Stimulated activated CD4-positive, alpha-beta T cell treated with anti-CD3 and anti-CD28 coated beads, Interleukin-4, amount 100 ng/mL, for 24 hours (primary cell): ENCODE measurements around the gene OXNAD1.

ENCODE experiments used
- DNase-seq: peaks from one replicate; pipeline ENCODE4 v3.0.0-alpha.2; 2020

The OXNAD1 gene

DNA sequence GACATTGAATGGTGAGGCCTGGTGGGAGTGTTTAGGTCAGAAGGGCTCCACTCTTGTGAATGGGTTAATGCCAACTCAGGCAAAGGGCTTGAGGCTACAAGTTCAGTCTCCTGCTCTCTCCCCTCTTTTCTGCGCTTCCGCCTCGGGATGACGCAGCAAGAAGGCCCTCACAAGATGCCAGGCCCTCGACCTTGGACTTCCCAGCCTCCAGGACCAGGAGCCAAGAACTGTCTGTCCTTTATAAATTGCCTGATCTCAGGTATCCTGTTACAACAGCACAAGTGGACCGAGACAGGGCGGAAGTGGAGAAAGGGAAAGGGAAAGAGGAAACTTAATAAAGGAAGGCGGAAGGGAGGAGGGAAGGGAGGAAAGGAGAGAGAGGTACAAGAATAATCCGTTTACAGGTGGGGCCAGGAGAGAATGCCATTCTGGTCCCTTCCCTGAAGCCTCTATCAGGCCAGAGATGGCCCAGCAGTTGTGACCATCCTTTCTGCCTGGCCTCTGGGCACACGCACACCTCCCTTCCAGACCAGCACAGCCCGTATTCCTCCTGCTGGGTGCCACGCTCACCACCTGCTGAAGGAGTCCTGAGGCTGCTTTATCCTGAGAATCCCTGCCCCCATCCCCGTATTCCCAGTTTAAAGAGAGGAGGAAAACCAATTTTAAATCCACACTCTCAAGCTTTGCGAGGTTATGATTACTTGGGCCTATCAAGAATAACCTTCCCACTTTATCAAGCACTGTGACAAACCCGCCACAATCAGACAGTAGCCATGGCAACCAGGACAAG lies 64.2 kb downstream of the OXNAD1 start:
- DNase-seq: no peak

DNA sequence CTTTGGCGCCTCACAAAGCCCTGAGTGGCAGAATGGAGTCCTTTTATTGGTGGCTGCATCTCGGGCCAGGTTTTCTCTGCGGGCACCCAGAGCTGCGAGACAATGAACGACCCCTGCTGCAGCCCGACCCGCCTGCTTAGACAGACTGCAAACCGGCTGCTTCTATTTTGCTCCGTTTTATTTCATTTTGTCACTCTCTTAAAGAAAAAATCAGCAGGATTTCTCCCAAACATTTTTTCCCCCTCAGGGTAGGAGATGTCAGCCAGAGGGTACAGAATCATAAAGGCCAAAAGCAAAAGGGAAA lies 64.8 kb downstream of the OXNAD1 start:
- DNase-seq: no peak

DNA sequence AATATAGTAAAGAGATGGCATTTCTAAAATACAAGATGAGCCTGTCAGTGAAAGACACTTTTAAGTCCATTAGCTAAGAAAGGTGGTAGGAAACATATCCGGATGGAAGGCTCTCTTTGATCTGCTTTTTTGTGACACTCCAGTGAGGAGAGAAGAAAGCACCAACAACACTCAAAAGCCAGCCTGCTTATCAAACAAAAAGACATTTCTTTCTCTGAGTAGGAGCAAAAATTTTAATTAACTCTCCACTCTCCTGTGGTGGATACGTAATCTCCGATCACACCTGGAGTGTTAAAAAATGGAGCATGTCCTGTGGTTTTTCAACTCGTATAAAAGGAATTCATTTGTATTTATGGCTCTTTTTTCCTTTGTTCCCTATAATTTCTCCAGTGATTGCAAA lies 65.3 kb downstream of the OXNAD1 start:
- no peak for DNase-seq

DNA sequence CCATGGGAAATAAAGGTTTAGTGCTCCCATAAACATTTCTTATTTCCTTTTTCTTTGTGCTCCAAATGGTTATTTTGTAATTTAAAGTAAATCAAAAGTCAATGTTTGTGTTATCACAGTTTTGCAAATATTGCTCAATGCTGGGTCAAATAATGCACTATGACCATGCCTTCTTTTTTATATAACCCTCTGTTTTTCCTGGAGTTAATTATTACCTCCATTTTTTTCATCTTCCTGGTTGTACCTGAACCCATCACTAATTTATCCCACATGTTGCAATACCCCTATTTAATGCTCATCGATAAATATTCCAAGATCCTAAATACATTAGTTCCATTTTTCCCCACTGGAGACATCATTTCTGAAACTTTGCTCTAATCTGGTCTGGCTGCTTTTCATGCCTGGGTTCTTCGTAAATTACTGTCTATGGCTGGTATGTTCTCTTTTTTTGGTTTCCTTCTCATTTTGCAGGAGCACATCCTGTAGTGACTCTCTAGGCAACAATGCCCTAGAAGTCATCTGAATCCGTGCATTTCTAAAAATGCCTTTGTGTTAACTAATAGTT lies 66.4 kb downstream of the OXNAD1 start:
- DNase-seq: no peak

DNA sequence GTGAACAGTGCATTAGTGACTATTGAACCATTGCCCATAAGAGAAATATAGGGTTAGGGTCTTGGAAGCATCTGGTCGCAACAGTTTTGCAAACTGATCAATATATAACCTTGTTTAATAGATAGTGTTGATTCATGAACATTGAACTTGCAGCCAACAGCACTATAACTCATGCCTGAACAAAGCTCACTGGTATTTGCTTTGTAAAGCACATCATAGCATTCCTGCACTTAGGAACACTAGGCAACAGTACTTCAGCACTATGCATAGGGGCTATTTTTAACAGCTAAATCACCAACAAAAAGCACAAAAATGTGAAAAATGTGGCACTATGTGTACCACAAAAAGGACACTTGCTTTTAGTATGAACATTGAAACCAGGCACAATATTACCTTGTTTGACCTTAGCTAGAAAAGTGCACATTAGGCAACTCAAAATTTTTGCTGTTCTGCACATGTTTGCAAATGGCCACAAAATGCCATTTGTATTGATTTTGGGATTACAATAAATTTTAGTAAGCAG lies 68.0 kb downstream of the OXNAD1 start:
- no peak for DNase-seq

DNA sequence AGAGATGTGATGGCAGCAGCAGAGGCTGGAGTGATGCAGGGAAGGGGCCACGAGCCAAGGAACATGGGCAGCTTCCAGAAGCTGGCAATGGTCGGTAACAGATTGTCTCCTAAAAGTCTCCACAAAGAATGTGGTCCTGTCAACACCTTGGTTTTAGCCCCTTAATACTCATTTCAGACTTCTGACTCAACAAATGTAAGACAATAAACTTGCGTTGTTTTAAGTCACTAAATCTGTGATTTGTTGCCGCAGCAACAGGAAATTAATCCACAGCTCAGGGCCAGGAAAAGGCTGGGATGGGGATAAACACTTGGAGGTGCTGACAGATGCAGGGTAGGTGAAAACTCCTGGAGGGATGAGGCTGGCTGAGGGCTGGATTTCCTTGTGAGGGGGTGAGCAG lies 69.9 kb downstream of the OXNAD1 start:
- DNase-seq: no peak

DNA sequence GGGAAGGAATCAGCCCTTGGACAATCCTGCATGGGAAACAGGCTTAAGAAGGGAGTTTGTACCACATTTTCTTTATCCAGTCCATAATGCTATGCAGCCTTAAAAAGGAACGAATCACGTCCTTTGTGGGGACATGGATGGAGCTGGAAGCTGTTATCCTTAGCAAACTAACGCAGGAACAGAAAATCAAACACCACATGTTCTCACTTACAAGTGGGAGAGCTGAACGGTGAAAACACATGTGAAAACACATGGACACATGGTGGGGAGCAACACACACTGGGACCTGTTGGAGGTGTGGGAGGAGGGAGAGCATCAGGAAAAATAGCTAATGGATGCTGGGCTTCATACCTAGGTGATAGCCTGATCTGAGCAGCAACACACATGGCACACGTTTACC lies 70.3 kb downstream of the OXNAD1 start:
- DNase-seq: no peak

DNA sequence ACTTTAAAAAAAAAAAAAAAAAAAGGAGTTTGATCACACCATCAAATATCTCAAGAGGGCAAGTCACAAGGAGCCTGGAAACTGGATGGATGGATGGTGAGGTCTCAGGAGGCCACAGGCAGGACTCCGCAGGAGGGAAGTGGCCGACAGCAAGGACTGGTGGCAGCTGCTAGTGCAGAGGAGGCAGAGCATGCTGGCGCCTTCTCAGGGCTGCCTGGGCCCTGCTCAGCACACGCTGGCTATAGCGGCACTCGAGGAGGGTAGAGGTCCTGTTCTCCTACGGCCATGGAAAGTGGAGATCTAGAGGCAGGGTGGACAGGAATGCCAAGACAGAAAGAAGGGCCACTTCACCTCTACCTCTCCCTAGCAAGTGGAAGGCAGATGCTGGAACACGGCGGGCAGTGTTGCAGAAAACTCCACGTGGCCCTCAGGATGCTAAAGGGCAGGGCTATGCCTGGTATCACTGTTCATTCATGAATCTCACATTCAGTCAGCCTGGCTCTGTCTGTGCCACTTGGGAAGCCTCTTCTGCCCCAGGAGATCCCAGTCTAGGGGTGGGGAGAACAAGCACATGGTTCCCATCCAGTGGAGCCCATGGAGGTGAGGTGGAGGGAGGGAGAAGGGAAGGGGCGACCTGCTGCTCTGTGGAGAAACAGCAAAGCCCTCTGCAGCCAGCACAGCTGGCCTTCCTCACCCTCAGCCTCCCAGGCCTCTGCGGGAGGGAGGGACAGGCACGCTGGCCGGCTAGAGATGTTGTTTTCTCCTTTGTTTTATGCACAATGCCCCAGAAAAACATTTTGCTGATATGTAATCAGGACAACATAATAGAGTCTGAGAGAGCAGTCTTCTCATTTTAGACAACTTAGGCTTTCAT lies 71.0 kb downstream of the OXNAD1 start:
- DNase-seq: no peak

DNA sequence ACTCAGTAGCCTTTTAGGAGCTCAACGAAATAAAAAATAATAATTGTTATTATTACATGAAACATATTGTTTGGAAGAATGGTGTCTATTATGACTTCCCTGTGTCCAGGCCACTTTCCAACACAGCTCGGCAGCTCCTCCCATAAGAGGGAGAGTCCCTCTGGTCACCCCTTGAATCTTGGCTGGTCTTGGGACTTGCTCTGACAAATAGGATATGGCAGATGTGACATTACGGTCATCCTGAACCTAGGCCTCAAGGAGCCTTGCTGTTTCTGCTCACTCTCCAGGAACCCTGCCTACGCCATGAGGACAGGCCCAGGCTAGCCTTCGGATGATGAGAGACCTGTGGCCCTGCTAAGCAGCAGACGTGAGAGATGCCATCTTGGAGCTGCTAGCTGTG lies 71.8 kb downstream of the OXNAD1 start:
- DNase-seq: no peak

DNA sequence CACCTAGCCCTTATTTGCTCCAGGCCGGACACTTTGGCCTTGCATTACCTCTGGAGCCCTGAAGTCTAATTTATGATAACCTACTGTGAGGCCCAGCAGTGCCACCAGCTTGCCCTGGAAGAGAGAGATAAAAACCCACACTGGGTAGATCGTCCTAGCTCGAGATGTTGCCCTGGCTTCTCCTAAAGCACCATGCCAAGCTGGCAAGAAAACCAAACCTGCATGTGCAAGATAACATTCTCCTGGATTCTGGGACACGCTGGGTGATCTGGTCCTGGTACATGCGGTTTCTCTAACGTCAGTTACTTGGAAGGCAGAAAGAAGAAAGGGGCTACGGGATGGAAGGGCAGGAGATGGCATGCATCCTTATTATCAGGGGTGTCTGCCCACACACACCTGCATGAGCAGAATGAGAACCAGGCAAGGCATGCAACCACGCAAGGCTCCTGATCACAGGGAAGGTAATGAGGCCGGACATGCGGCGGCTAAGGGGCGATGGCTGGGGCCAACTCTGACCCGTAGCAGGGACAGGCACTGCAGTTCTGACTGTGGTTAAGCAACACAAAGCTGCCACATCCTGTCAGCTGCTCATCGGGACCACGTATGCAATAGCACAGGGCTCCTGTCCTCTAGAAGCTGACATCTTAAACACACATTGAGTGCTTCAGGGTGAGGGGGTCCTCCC lies 73.0 kb downstream of the OXNAD1 start:
- peak; percentile 32 for DNase-seq

DNA sequence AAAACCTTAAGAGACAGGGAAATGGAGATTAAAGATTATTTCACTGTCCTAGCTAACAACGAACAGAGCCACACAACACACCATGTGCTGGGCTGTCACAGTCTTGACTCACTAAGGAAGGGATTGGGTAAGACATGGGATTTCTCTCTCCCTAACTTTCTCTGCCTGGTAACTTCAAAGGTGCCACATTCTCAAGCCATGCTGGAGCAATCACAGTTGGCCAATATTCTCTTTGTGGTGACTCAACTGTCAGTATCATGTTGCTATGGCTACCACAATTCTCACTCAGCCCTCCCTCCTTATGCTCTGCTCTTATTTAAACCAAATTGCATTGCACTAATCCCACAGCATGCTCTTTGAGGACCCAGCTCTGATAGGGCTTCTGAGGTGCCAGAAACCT lies 74.0 kb downstream of the OXNAD1 start:
- peak; percentile 20 for DNase-seq

DNA sequence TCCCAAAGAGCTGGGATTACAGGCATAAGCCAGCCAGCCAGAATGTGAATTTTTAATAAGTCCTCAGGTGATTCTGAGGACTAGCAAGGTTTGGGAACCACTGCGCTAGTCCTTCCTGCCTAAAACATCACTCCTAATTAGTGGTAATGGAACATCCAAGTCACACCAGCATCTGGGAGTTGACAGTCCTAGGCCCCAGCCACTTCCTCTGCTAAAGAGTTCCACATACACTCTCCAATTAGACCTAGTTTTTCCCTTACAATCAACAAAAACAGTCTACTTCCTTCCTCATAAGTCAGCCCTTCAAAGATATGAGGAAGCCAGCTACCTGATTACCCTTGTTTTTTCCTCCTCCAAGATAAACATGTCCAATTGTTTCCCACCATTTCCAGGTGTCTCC lies 78.1 kb downstream of the OXNAD1 start:
- DNase-seq: no peak

DNA sequence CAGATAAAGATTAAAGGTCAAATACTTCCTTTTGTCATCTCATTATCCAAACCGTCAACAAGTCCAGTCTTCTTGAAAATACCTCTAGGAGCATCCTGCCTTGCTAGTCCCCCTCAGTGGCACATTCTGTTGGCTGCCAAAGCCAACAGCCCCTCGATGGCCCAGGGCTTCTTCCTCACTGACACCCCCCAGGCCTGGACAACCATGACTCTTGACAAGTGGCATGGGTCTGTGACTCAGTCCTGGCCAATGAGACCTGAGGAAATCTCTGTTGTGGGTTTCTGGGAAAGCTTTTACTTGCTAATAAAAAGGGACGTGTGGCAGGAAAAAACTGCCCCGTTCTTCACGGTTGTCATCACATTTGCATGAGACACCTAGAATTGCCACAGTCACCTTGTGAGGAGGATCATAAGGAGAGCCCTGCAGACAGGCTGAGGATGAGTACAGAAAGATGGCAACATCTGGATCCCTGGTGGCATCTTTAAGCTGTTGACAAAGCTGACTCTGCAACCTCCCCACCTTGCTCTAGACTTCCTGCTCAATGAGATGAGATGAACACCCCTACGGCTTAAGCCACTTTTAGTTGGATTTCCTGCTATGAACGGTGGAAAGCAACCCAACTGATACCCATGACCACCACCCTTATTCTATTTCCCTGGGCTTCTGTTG lies 81.5 kb downstream of the OXNAD1 start:
- no peak for DNase-seq

DNA sequence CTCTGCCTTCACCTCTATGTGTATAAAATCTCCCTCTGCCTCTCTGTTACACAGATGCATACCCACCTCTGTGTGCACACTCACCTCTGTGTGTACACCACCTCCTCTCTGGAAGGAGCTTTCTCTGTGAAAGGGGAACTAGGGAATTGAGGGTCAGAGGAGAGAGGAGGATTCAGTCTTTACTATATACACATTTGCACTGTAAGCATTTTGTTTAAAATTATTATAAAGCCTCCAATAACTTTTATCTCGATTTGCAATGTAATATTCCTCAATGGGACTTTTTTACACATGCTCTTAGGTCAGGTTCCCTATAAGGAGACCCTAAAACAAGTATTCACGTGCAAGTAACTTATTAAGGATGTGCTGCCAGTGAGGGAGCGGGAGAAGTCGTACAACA lies 82.5 kb downstream of the OXNAD1 start:
- no peak for DNase-seq

DNA sequence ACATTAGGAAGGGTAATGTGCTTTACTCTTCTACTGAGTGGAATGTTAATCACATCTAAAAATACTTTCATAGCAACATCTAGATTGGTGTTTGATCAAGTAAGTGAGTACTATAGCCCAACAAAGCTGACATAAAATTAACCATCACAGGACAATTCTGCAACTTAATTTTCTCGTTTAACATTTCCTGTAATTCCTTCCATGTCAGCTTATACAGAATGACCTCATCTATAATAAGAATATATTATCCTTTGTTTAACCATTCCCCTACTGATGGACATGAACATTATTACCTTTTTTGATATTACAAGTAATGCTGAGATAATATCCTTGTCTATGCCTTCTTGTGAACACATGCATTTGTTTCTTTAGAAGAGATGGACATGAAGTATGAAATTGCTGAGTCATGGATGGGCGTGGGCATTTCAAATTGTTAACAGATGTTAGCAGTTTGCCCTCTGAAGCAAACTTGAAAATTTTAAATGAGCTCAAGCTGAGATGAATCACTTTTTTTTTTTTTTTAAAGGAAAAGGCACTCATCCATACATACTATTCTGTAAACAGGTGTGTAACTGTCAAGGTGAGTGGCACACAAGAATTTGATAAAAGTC lies 85.1 kb downstream of the OXNAD1 start:
- DNase-seq: no peak

DNA sequence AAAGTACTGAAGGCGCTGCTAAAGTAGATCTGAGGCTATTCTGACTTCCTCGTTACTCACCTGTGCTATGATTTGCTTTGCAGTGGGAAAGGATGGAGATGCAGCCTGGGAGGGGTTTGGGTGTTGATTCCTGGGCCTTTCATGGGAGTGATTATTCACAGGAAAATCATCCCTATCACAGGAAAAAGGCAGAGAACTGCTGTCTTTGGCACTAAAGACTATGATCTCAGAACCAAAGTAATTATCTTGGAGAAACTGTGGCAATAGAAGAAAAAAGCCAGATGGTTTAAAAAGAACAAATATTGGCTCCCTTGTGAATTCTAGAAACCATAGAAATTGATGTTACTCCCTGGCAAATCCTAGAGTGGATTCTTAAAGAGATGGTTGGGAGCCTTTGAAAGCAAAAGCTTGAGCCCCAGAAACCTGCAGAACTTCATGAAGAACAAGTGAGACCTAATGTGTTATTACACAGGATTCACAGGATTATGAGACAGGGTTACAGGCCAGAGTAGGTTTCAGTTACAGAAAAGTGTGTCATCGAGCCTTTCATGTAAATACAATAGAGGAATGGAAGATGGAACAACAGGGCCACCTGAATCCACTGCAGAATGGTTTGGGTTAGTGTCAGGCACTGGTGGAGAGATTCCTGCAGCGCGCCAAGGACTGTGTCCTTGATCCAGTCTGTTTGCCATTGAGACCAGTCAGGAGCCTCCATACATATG lies 85.7 kb downstream of the OXNAD1 start:
- no peak for DNase-seq

DNA sequence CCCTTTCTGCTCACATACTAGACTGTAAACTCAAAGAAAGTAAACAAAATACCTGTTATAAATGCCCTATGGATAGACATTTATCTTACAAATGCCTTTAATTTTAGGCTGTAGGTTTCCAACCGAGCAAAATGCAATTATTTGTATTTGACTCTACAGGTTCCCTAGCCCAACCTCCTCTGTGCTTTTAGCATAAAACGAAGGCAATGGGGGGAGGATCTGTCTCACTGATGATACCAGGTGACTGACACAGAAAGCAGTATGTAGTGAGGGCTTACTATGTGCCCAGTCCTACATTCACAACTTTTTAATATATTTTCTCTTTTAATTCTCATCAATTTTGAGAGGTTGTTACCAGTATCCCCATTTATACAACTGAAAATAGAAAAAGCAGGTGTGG lies 87.4 kb downstream of the OXNAD1 start:
- DNase-seq: no peak

DNA sequence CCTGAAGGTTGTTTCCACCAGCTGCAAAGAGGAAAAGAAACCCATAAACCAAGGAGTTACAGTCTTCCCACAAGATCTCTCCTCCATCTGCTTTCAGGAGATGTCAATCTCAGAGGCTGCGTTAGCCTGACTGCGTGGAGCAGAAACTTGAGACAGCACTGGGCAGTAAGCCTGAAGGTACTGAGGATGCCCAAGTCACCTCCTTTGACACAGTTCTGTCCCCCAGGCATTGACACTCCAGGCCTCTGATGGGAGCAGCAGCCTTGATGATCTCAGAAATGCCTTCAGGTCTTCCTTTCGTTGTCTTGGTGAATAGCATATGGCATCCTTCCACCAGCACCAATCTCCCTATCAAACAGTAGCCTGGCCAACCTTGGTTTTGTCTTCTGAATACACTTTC lies 89.3 kb downstream of the OXNAD1 start:
- DNase-seq: no peak
